Hippocampal formation (tissue), 2 donors: ENCODE measurements around the gene ZNF606.

Source experiments
- DNase-seq, 2 donors: peaks; one replicate each; lab custom pipeline; 2025; lab: John Stamatoyannopoulos, UW

The ZNF606 gene

GRCh38 chr19:57927587-57927986, 75.0 kb downstream of the ZNF606 start:
- no peak for DNase-seq
